Panc1 (cell line): ENCODE results near the gene SULT1C3.

Source experiments
- CTCF ChIP-seq: fragments of 450-650 bp; IDR thresholded peaks from 2 replicates; pipeline ENCODE4 v1.5.1; 2017; ENCODE audit warnings: mild to moderate bottlenecking
- REST ChIP-seq, 2 experiments: IDR thresholded peaks; 2 replicates each; pipeline ENCODE4 v1.6.1; 2011 to 2012; ENCODE audit warnings: low read depth in 2 of 2, control low read depth in 1 of 2, low read length in 1 of 2, mild to moderate bottlenecking in 1 of 2, moderate library complexity in 1 of 2; ENCODE audit not compliant: insufficient read depth in 1 of 2

GRCh38 chr2:108226564-108226963, 13.2 kb upstream of the SULT1C3 start:
- TF ChIP-seq CTCF = no peak
- no peak for TF ChIP-seq REST (IDR thresholded peaks at IDR 0.05; ENCODE audit: insufficient read depth in 1 of 2, low read depth in 2 of 2, low read length in 1 of 2)
